Endothelial cell of umbilical vein (primary cell): ENCODE data around the gene PLXNA1. TPM values are rescaled to one million over a fixed set of nuclear protein-coding genes. Genes with fewer than 3 reads are reported as not detected.

Experiments
- BruUV-seq: library from RNA; stranded (reverse); fragments of 400-500 nt; replicated peaks from 2 replicates; lab custom pipeline; 2021; lab: Mats Ljungman, UMichigan
- CTCF ChIA-PET: fragments of 300-600, 350-600 bp; sonication (Branson Sonifier 250); formaldehyde crosslinking; loops from one replicate; lab custom pipeline; 2021; ENCODE audit warnings: antibody characterized with exemption, inconsistent platforms; lab: Charles Lee
- POLR2A ChIA-PET: fragments of 300-600, 350-600 bp; sonication (Branson Sonifier 250); formaldehyde crosslinking; loops from one replicate; lab custom pipeline; 2021; ENCODE audit warnings: antibody characterized with exemption, inconsistent platforms; lab: Charles Lee
- DNase-seq: peaks from one replicate; pipeline ENCODE4 v3.0.0-alpha.2; 2011; ENCODE audit warnings: low read depth, low spot score
- FAIRE-seq: peaks from 2 replicates; lab custom pipeline; 2011; peaks lifted over from hg19 to GRCh38; lab: Jason Lieb, UNC
- H2AFZ ChIP-seq: 2 replicates; pipeline ENCODE4 v1.6.0; 2012; ENCODE audit warnings: low read depth, low read length, control low read depth, inconsistent platforms
- H3K27ac ChIP-seq: 2 replicates; pipeline ENCODE4 v1.5.1; 2011; ENCODE audit warnings: low read depth, mild to moderate bottlenecking, control low read depth, low read length, moderate library complexity; ENCODE audit not compliant: insufficient read depth
- H3K27me3 ChIP-seq, 2 experiments: 2 replicates each; pipeline versions ENCODE4 v1.6.0 to v1.6.1; 2011; ENCODE audit warnings: low read length in 2 of 2, mixed read lengths in 1 of 2; ENCODE audit not compliant: control insufficient read depth in 2 of 2, insufficient read depth in 2 of 2
- H3K36me3 ChIP-seq, 2 experiments: 2 replicates in 1 of 2; 3 replicates in 1 of 2; pipeline ENCODE4 v1.5.1; 2011; ENCODE audit warnings: low read length in 2 of 2, mild to moderate bottlenecking in 1 of 2, moderate library complexity in 1 of 2; ENCODE audit not compliant: control insufficient read depth in 2 of 2, insufficient read depth in 2 of 2; ENCODE audit errors: extremely low read depth in 1 of 2
- H3K4me1 ChIP-seq: 3 replicates; pipeline ENCODE4 v1.5.1; 2011; ENCODE audit warnings: mild to moderate bottlenecking, low read length; ENCODE audit not compliant: control insufficient read depth, insufficient read depth; ENCODE audit errors: extremely low read depth
- H3K4me2 ChIP-seq: 2 replicates; pipeline ENCODE4 v1.6.1; 2011; ENCODE audit warnings: low read length, control low read depth, mixed read lengths; ENCODE audit not compliant: insufficient read depth
- H3K4me3 ChIP-seq, 3 experiments: fragments of 200-600 bp in 1 of 3; sonication (generic), shearing (Covaris generic) in 1 of 3; replicated peaks in 1 of 3; 2 replicates each; pipeline ENCODE4 v1.5.1; 2011 to 2016; ENCODE audit warnings: control low read depth in 3 of 3, low read length in 3 of 3, mild to moderate bottlenecking in 2 of 3, inconsistent platforms in 1 of 3, low read depth in 1 of 3, moderate library complexity in 1 of 3; ENCODE audit not compliant: insufficient read depth in 1 of 3
- H3K79me2 ChIP-seq: 2 replicates; pipeline ENCODE4 v1.6.0; 2012; ENCODE audit warnings: low read length, inconsistent platforms; ENCODE audit not compliant: control insufficient read depth, insufficient read depth
- H3K9ac ChIP-seq: replicated peaks from 2 replicates; pipeline ENCODE3; 2011; ENCODE audit warnings: low read length, control low read depth; ENCODE audit not compliant: insufficient read depth; ENCODE audit errors: extremely low read depth
- H3K9me1 ChIP-seq: replicated peaks from 3 replicates; pipeline ENCODE4 v1.6.0; 2011; ENCODE audit warnings: mild to moderate bottlenecking, low read length; ENCODE audit not compliant: control insufficient read depth, insufficient read depth; ENCODE audit errors: extremely low read depth
- H3K9me3 ChIP-seq: replicated peaks from 2 replicates; pipeline ENCODE4 v1.5.1; 2012; ENCODE audit warnings: low read length, inconsistent platforms; ENCODE audit not compliant: control insufficient read depth, insufficient read depth
- H4K20me1 ChIP-seq: replicated peaks from 2 replicates; pipeline ENCODE3; 2011; ENCODE audit warnings: mild to moderate bottlenecking, low read length; ENCODE audit not compliant: control insufficient read depth, insufficient read depth; ENCODE audit errors: extremely low read depth
- CTCF ChIP-seq, 2 donors: IDR thresholded peaks; 1 replicate in 1 of 2; 2 replicates in 1 of 2; pipeline ENCODE4 v1.5.1; 2011; ENCODE audit warnings: low read length in 2 of 2, mild to moderate bottlenecking in 2 of 2, moderate library complexity in 2 of 2, control low read depth in 1 of 2, inconsistent platforms in 1 of 2, low read depth in 1 of 2; ENCODE audit not compliant: insufficient read depth in 1 of 2; ENCODE audit errors: extremely low read depth in 1 of 2
- EZH2 ChIP-seq: IDR thresholded peaks from 2 replicates; pipeline ENCODE4 v1.6.1; 2012; ENCODE audit warnings: borderline replicate concordance, low read depth, mild to moderate bottlenecking, moderate library complexity, low read length, inconsistent platforms; ENCODE audit not compliant: severe bottlenecking
- FOS ChIP-seq: IDR thresholded peaks from 2 replicates; pipeline ENCODE4 v1.6.1; 2011; ENCODE audit warnings: mild to moderate bottlenecking, low read length, moderate library complexity, borderline replicate concordance; ENCODE audit not compliant: insufficient read depth
- GATA2 ChIP-seq: IDR thresholded peaks from 2 replicates; pipeline ENCODE4 v1.7.0; 2011; ENCODE audit warnings: low read depth, mild to moderate bottlenecking, moderate library complexity, mixed read lengths, low read length; ENCODE audit not compliant: insufficient read length, insufficient read depth
- JUN ChIP-seq: IDR thresholded peaks from 2 replicates; pipeline ENCODE4 v1.6.1; 2011; ENCODE audit warnings: borderline replicate concordance, low read depth; ENCODE audit not compliant: insufficient read length, insufficient read depth
- MAX ChIP-seq: IDR thresholded peaks from 2 replicates; pipeline ENCODE4 v1.6.1; 2011; ENCODE audit not compliant: insufficient read depth, insufficient read length
- MYC ChIP-seq: IDR thresholded peaks from one replicate; pipeline ENCODE4 v1.6.1; 2011; ENCODE audit warnings: mild to moderate bottlenecking, low read depth, low read length
- POLR2A ChIP-seq: IDR thresholded peaks from 2 replicates; pipeline ENCODE4 v1.6.1; 2012; ENCODE audit warnings: low read depth, mild to moderate bottlenecking, control low read depth, low read length
- POLR2AphosphoS5 ChIP-seq: IDR thresholded peaks from 2 replicates; pipeline ENCODE4 v1.6.1; 2012; ENCODE audit warnings: low read depth, mild to moderate bottlenecking, control low read depth, low read length, moderate library complexity; ENCODE audit not compliant: insufficient read depth
- dilution Hi-C: fragments of 300-500 bp; cut with MboI; formaldehyde crosslinking; loops from one replicate; pipeline ENCODE4 v1.15.0; 2019; ENCODE audit warnings: low sequenced_read_pairs; ENCODE audit not compliant: extremely low pct_ligation_motif_present
- intact Hi-C: fragments of 100-400 bp; cut with micrococcal nuclease; formaldehyde crosslinking; loops from one replicate; pipeline ENCODE4 v1.10.0; 2022
- polyA plus RNA-seq, 4 experiments: library from polyadenylated mRNA; depleted of rRNA in 3 of 4; stranded (reverse) in 3 of 4; unstranded in 1 of 4; fragments of >200 nt; gene quantifications; 2 replicates each; pipeline versions ENCODE4 v1.2.1 to v1.2.3, GENCODE V29; 2011 to 2012; ENCODE audit warnings: missing spikeins in 1 of 4
- total RNA-seq: library from RNA; stranded (reverse); gene quantifications from 2 replicates; pipeline ENCODE4 v1.2.3, GENCODE V29; 2021

Gene PLXNA1
- total and polyA plus RNA-seq, 2 donors (not counting 3 experiments of a cell fraction or from before 2014, with no cell fraction given), result 14.1 to 18.4 TPM

- H3K9me1 ChIP-seq, result no peaks in the 10 kb centered on the region
- dilution Hi-C loops (no loop called here), intact Hi-C loops (no loop called here)
- H3K4me2 ChIP-seq, result no peak overlapping the region
- H3K9me3 ChIP-seq, result no peaks in the 10 kb centered on the region
- CTCF ChIA-PET, result no interaction called here
- peaks cover 0 to 2% of the 10 kb centered on the region in 2 experiments for H3K36me3 ChIP-seq
- H4K20me1 ChIP-seq, result no peaks in the 10 kb centered on the region
- FAIRE-seq, result no peak
- no peak overlapping the region for H3K27ac ChIP-seq
- BruUV-seq, result no TSS peak
- H3K4me3 ChIP-seq, result no peak overlapping the region
- POLR2A ChIA-PET, result no interaction called here
- TF ChIP-seq FOS (no peak), POLR2A (no peak), POLR2AphosphoS5 (no peak), CTCF (IDR thresholded peaks at IDR 0.05; ENCODE audit: extremely low read depth in 1 of 2, insufficient read depth in 1 of 2, low read depth in 1 of 2, low read length in 2 of 2) (no peak), EZH2 (no peak), MYC (no peak), JUN (no peak), MAX (no peak), GATA2 (no peak)
- no peaks in the 10 kb centered on the region for H3K79me2 ChIP-seq
- no peak overlapping the region for H2AFZ ChIP-seq
- H3K27me3 ChIP-seq, result no peaks in the 10 kb centered on the region
- peaks cover 8% of the 10 kb centered on the region for H3K4me1 ChIP-seq
- DNase-seq, result no peak
- H3K9ac ChIP-seq, result no peak overlapping the region
Observed at GRCh38 chr3:126988451-126989021, 5.6 kb downstream of the PLXNA1 start.
